IgD-negative memory B cell (primary cell): ENCODE data around the gene STK10. TPM values are rescaled to one million over a fixed set of nuclear protein-coding genes. Genes with fewer than 3 reads are reported as not detected.
A peak's percentile ranks its signal among the peaks of the same experiment; 100 is the strongest.

Source experiments
- H3K27ac Mint-ChIP-seq, 3 donors: one replicate each; pipeline ENCODE4 v1.8.0; 2020 to 2022; ENCODE audit warnings: mild to moderate bottlenecking in 3 of 3, mixed read lengths in 3 of 3, moderate library complexity in 1 of 3
- H3K27me3 Mint-ChIP-seq: one replicate; pipeline ENCODE4 v1.8.0; 2021; ENCODE audit warnings: mixed read lengths
- H3K36me3 Mint-ChIP-seq: one replicate; pipeline ENCODE4 v1.8.0; 2020; ENCODE audit warnings: mild to moderate bottlenecking, mixed read lengths
- H3K4me1 Mint-ChIP-seq, 3 donors: one replicate each; pipeline ENCODE4 v1.8.0; 2020 to 2022; ENCODE audit warnings: mixed read lengths in 3 of 3, mild to moderate bottlenecking in 1 of 3
- H3K4me3 Mint-ChIP-seq, 4 donors: one replicate each; pipeline ENCODE4 v1.8.0; 2020 to 2022; ENCODE audit warnings: mild to moderate bottlenecking in 4 of 4, mixed read lengths in 4 of 4, moderate library complexity in 3 of 4
- H3K9me3 Mint-ChIP-seq, 3 donors: one replicate each; pipeline ENCODE4 v1.8.0; 2020 to 2021; ENCODE audit warnings: mixed read lengths in 3 of 3, mild to moderate bottlenecking in 1 of 3
- polyA plus RNA-seq: library from polyadenylated mRNA; unstranded; fragments of 300-500 nt; fragmentation: Illumina TruSeq; gene quantifications from one replicate; pipeline ENCODE4 v1.2.3, GENCODE V29; 2021

Gene STK10
- polyA plus RNA-seq, 1 donor from 2014 or later = 87.9 TPM

DNA sequence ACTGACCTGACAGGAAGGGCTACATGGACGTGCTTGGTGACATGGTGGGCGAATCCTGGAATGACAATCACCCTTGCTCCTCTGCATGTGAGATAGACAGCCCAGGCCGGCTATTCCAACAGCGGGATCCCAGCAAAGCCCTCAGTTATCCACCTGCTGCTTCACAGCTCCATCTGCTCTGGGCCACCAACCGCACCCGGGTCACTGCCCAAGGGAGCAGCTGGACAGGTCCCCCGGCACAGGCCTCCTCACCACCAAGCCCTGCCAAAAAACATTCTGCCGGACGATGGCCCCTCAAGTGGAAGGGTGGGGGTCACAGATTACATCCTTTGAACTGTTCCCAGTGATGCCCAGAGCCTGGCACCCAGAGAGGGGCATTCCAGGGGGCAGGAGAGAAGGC is 39.6 kb downstream of the STK10 start:
- peak overlapping the region in 1 of 3 donors; percentile 67 for H3K27ac Mint-ChIP-seq
- H3K9me3 Mint-ChIP-seq = no peaks in the 10 kb centered on the region
- no peaks in the 10 kb centered on the region for H3K36me3 Mint-ChIP-seq
- H3K4me1 Mint-ChIP-seq = peaks cover 37 to 53% (median 48%) of the 10 kb centered on the region in 3 donors
- H3K27me3 Mint-ChIP-seq = no peaks in the 10 kb centered on the region
- H3K4me3 Mint-ChIP-seq = no peak overlapping the region

DNA sequence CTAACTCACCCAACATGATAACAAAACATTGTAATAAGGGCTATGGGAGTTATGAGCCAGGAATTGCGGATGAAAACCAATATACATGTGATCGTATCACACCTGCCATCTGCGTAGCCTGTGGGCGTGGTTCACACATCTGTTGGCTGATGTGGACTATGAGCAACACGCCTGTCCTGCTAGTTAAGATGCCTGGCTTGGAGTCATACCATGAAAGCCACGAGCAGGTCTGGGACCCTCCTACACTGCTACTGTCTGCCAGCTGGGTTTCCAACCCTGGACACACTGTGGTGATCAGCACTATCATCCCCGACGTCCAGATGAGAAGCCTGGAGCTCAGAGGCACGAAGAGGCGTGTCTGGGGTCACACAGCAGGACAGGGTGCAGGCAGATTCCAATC is 40.2 kb downstream of the STK10 start:
- peaks cover 31 to 48% (median 46%) of the 10 kb centered on the region in 3 donors for H3K4me1 Mint-ChIP-seq
- H3K9me3 Mint-ChIP-seq = no peaks in the 10 kb centered on the region
- H3K27me3 Mint-ChIP-seq = no peaks in the 10 kb centered on the region
- no peaks in the 10 kb centered on the region for H3K36me3 Mint-ChIP-seq
- peak overlapping the region; percentile 39 to 79 (median 67) for H3K27ac Mint-ChIP-seq
- H3K4me3 Mint-ChIP-seq = no peak overlapping the region

- H3K36me3 Mint-ChIP-seq = no peaks in the 10 kb centered on the region
- H3K27ac Mint-ChIP-seq = peak overlapping the region in 2 of 3 donors; percentile 73 to 87
- H3K4me3 Mint-ChIP-seq = no peak overlapping the region
- H3K9me3 Mint-ChIP-seq = no peaks in the 10 kb centered on the region
- H3K27me3 Mint-ChIP-seq = no peaks in the 10 kb centered on the region
- peaks cover 42 to 47% (median 46%) of the 10 kb centered on the region in 3 donors for H3K4me1 Mint-ChIP-seq
Observed at GRCh38 chr5:172146748-172147092, 41.3 kb downstream of the STK10 start.

- Mint-ChIP-seq H3K36me3 (no peaks in the 10 kb centered on the region), H3K9me3 (no peaks in the 10 kb centered on the region), H3K4me3 (no peak overlapping the region), H3K4me1 (peaks cover 43 to 45% (median 45%) of the 10 kb centered on the region in 3 donors), H3K27ac (peak overlapping the region in 2 of 3 donors; percentile 73 to 87), H3K27me3 (no peaks in the 10 kb centered on the region)
Observed at GRCh38 chr5:172145870-172146747, 41.9 kb downstream of the STK10 start.

- no peaks in the 10 kb centered on the region for H3K27me3 Mint-ChIP-seq
- peak overlapping the region in 1 of 3 donors; percentile 53 for H3K27ac Mint-ChIP-seq
- no peaks in the 10 kb centered on the region for H3K9me3 Mint-ChIP-seq
- peaks cover 40 to 44% (median 42%) of the 10 kb centered on the region in 3 donors for H3K4me1 Mint-ChIP-seq
- no peaks in the 10 kb centered on the region for H3K36me3 Mint-ChIP-seq
- peak overlapping the region in 1 of 4 donors; percentile 20 for H3K4me3 Mint-ChIP-seq
Observed at GRCh38 chr5:172144931-172145869, 42.8 kb downstream of the STK10 start.

DNA sequence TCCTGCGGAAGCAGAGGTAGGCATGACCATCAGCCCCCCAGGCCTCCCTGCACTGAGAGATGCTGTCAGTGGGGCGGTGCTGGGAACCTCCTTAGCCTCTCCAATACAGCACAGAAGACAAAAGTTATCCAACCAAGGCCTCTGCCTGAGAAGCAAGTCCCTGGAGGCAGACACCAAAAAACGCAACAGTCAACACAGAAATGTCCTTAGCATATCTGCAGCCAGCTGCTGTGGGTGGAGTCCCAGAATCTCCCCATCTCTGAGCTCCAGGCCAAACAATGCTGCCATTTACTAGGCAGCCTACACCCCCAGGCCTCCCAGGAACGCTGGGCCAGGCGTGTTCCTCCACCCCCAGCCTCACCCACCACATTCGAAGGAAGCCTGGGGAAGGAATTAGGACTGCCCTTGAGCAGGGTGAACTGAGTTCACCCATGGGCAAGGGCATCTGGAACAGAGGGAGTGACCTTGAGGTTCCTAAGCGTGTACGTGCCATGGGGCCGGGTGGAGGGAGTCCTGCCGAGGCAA is 43.7 kb downstream of the STK10 start:
- no peaks in the 10 kb centered on the region for H3K27me3 Mint-ChIP-seq
- H3K9me3 Mint-ChIP-seq = no peaks in the 10 kb centered on the region
- H3K4me3 Mint-ChIP-seq = no peak overlapping the region
- H3K36me3 Mint-ChIP-seq = peaks cover 2% of the 10 kb centered on the region
- peak overlapping the region; percentile 21 to 82 (median 53) for H3K27ac Mint-ChIP-seq
- H3K4me1 Mint-ChIP-seq = peaks cover 46 to 50% (median 47%) of the 10 kb centered on the region in 3 donors

DNA sequence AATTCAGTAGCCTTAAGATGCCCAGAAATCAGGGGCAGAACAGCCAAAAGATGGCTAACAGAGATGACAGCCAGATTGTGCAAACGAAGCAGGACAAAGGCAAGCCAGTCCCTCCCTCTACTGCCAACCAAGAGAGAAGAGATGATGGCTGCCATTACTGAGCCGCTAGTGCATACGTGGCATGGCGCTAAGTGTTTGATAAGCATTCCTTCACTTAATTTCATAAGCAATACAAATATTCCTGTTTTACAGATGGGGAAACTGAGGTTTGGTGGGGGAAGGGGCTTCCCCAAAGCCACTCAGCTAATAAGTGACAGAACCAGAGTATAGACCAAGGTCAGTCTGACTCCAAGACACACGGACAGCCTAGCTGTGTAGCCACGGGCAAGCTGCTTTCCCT is 44.1 kb downstream of the STK10 start:
- no peaks in the 10 kb centered on the region for H3K9me3 Mint-ChIP-seq
- H3K27me3 Mint-ChIP-seq = no peaks in the 10 kb centered on the region
- peak overlapping the region; percentile 21 to 82 (median 71) for H3K27ac Mint-ChIP-seq
- peaks cover 50 to 52% (median 51%) of the 10 kb centered on the region in 3 donors for H3K4me1 Mint-ChIP-seq
- no peak overlapping the region for H3K4me3 Mint-ChIP-seq
- peaks cover 2% of the 10 kb centered on the region for H3K36me3 Mint-ChIP-seq

- peaks cover 50 to 52% (median 52%) of the 10 kb centered on the region in 3 donors for H3K4me1 Mint-ChIP-seq
- H3K4me3 Mint-ChIP-seq = peak overlapping the region in 1 of 4 donors; percentile 54
- H3K36me3 Mint-ChIP-seq = peaks cover 2% of the 10 kb centered on the region
- peak overlapping the region in 2 of 3 donors; percentile 71 to 83 for H3K27ac Mint-ChIP-seq
- no peaks in the 10 kb centered on the region for H3K27me3 Mint-ChIP-seq
- no peaks in the 10 kb centered on the region for H3K9me3 Mint-ChIP-seq
Observed at GRCh38 chr5:172142709-172143215, 45.3 kb downstream of the STK10 start.

DNA sequence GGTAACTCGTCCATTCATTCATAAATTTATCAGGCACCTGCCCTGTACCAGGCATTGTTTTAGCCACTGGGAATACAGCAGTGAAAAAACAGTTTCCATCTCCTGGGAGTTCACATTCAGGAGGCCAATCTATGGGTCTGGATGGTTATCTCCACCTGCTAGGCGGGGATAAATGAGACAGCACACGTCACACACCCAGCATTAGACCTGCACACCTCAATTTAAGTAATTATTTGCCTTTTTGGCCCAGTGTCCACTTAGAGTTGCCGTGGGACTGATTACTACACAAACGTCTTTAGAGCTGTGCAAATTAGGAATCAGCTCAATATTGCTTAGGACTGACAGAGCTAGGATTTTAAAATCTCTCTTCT is 46.1 kb downstream of the STK10 start:
- Mint-ChIP-seq H3K4me3 (no peak overlapping the region), H3K4me1 (peaks cover 50 to 53% (median 51%) of the 10 kb centered on the region in 3 donors), H3K27ac (peak overlapping the region; percentile 64 to 83 (median 67)), H3K36me3 (peaks cover 6% of the 10 kb centered on the region), H3K9me3 (no peaks in the 10 kb centered on the region), H3K27me3 (no peaks in the 10 kb centered on the region)

GRCh38 chr5:172140866-172141265 is 47.2 kb downstream of the STK10 start:
- H3K4me3 Mint-ChIP-seq = no peak overlapping the region
- H3K9me3 Mint-ChIP-seq = no peaks in the 10 kb centered on the region
- no peaks in the 10 kb centered on the region for H3K27me3 Mint-ChIP-seq
- peak overlapping the region; percentile 4 to 71 (median 6) for H3K27ac Mint-ChIP-seq
- peaks cover 48 to 50% (median 49%) of the 10 kb centered on the region in 3 donors for H3K4me1 Mint-ChIP-seq
- H3K36me3 Mint-ChIP-seq = peaks cover 6% of the 10 kb centered on the region

- H3K4me1 Mint-ChIP-seq = peaks cover 48 to 51% (median 50%) of the 10 kb centered on the region in 3 donors
- H3K27me3 Mint-ChIP-seq = no peaks in the 10 kb centered on the region
- H3K9me3 Mint-ChIP-seq = no peaks in the 10 kb centered on the region
- H3K36me3 Mint-ChIP-seq = peaks cover 6% of the 10 kb centered on the region
- no peak overlapping the region for H3K4me3 Mint-ChIP-seq
- H3K27ac Mint-ChIP-seq = peak overlapping the region; percentile 64 to 73 (median 66)
Observed at GRCh38 chr5:172140120-172140519, 47.9 kb downstream of the STK10 start.

GRCh38 chr5:172137046-172137445 is 51.0 kb downstream of the STK10 start:
- Mint-ChIP-seq H3K4me3 (no peak overlapping the region), H3K9me3 (no peaks in the 10 kb centered on the region), H3K36me3 (peaks cover 8% of the 10 kb centered on the region), H3K27me3 (no peaks in the 10 kb centered on the region), H3K27ac (peak overlapping the region in 1 of 3 donors; percentile 16), H3K4me1 (peaks cover 40 to 49% (median 45%) of the 10 kb centered on the region in 3 donors)

GRCh38 chr5:172133359-172134029 is 54.5 kb downstream of the STK10 start:
- no peaks in the 10 kb centered on the region for H3K9me3 Mint-ChIP-seq
- H3K27me3 Mint-ChIP-seq = no peaks in the 10 kb centered on the region
- peaks cover 9% of the 10 kb centered on the region for H3K36me3 Mint-ChIP-seq
- peak overlapping the region in 1 of 3 donors; percentile 28 for H3K27ac Mint-ChIP-seq
- peaks cover 24 to 42% (median 28%) of the 10 kb centered on the region in 3 donors for H3K4me1 Mint-ChIP-seq
- peak overlapping the region in 2 of 4 donors; percentile 23 to 59 for H3K4me3 Mint-ChIP-seq

DNA sequence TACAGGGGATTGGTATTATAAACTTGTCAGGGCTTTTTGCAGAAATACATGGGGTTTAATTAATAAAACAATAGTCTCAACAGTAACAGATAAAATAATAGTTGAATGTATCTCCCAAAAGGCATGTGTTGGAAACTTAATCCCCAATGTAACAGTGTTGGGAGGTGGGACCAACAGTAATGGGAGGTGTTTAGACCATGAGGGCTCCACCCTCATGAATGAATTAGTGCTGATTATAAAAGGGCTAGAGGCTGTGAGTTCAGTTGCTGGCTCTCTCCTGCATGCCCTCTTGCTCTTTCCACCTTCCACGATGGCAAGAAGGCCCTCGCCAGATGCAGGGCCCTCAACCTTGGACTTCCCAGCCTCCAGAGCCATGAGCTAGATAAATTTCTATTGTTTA is 56.3 kb downstream of the STK10 start:
- no peaks in the 10 kb centered on the region for H3K27me3 Mint-ChIP-seq
- peaks cover 20 to 38% (median 24%) of the 10 kb centered on the region in 3 donors for H3K4me1 Mint-ChIP-seq
- peaks cover 6% of the 10 kb centered on the region for H3K36me3 Mint-ChIP-seq
- H3K27ac Mint-ChIP-seq = peak overlapping the region in 2 of 3 donors; percentile 50 to 76
- no peak overlapping the region for H3K4me3 Mint-ChIP-seq
- H3K9me3 Mint-ChIP-seq = no peaks in the 10 kb centered on the region
